Measurements from ENCODE around the gene GSC2. TPM values are rescaled to one million over a fixed set of nuclear protein-coding genes. Genes with fewer than 3 reads are reported as not detected.

The GSC2 gene
- total and polyA plus RNA-seq, 9 donors: not detected

- H3K36me3 ChIP-seq (ENCODE audit: control insufficient read depth, insufficient read depth, low read length): peaks cover 72% of the 10 kb centered on the region
- WGBS (ENCODE audit: insufficient coverage): 82% methylated on average over 4 of the region's 5 CpGs
- DNase-seq: no peak
- H3K4me3 ChIP-seq (ENCODE audit: low read length): no peak overlapping the region
- H3K27me3 ChIP-seq (ENCODE audit: control insufficient read depth, insufficient read depth, low read length): no peaks in the 10 kb centered on the region
- H3K9me3 ChIP-seq (replicated peaks; ENCODE audit: control insufficient read depth, low read depth, low read length): no peaks in the 10 kb centered on the region
- H3K4me1 ChIP-seq (ENCODE audit: control insufficient read depth, insufficient read depth, low read length): peaks cover 11% of the 10 kb centered on the region
- H3K27ac ChIP-seq (ENCODE audit: low read length): no peak overlapping the region
Measured at GRCh38 chr22:19139974-19140373, 10.1 kb downstream of the GSC2 start.

- peaks cover 82% of the 10 kb centered on the region for H3K36me3 ChIP-seq (ENCODE audit: control insufficient read depth, insufficient read depth, low read length)
- 88% methylated on average over 9 of the region's 9 CpGs for WGBS (ENCODE audit: insufficient coverage)
- H3K27ac ChIP-seq (ENCODE audit: low read length): no peak overlapping the region
Measured at GRCh38 chr22:19139001-19139356, 11.1 kb downstream of the GSC2 start.

GRCh38 chr22:19138217-19139000 is 11.7 kb downstream of the GSC2 start:
- no peak overlapping the region for H3K27ac ChIP-seq (ENCODE audit: low read length)

More at GRCh38 chr22:19139001-19139356, 11.1 kb downstream of the GSC2 start:
- Histone ChIP-seq H3K27me3 (ENCODE audit: control insufficient read depth, insufficient read depth, low read length) (no peaks in the 10 kb centered on the region), H3K9me3 (replicated peaks; ENCODE audit: control insufficient read depth, low read depth, low read length) (no peaks in the 10 kb centered on the region), H3K4me3 (ENCODE audit: low read length) (no peak overlapping the region), H3K4me1 (ENCODE audit: control insufficient read depth, insufficient read depth, low read length) (peaks cover 9% of the 10 kb centered on the region)
- DNase-seq: no peak

GRCh38 chr22:19137384-19138216 is 12.5 kb downstream of the GSC2 start:
- H3K27ac ChIP-seq (ENCODE audit: low read length): no peak overlapping the region
- no peaks in the 10 kb centered on the region for H3K27me3 ChIP-seq (ENCODE audit: control insufficient read depth, insufficient read depth, low read length)
- 91% methylated on average over 11 of the region's 11 CpGs for WGBS (ENCODE audit: insufficient coverage)

More at GRCh38 chr22:19138217-19139000, 11.7 kb downstream of the GSC2 start:
- Histone ChIP-seq H3K27me3 (ENCODE audit: control insufficient read depth, insufficient read depth, low read length) (no peaks in the 10 kb centered on the region), H3K9me3 (replicated peaks; ENCODE audit: control insufficient read depth, low read depth, low read length) (no peaks in the 10 kb centered on the region), H3K36me3 (ENCODE audit: control insufficient read depth, insufficient read depth, low read length) (peaks cover 87% of the 10 kb centered on the region), H3K4me3 (ENCODE audit: low read length) (no peak overlapping the region), H3K4me1 (ENCODE audit: control insufficient read depth, insufficient read depth, low read length) (peaks cover 3% of the 10 kb centered on the region)
- no peak for DNase-seq
- 80% methylated on average over 8 of the region's 15 CpGs for whole genome bisulfite sequencing (ENCODE audit: insufficient coverage)

GRCh38 chr22:19136915-19137314 is 13.2 kb downstream of the GSC2 start:
- Histone ChIP-seq H3K4me3 (ENCODE audit: low read length) (no peak overlapping the region), H3K27ac (ENCODE audit: low read length) (no peak overlapping the region), H3K36me3 (ENCODE audit: control insufficient read depth, insufficient read depth, low read length) (peaks cover 85% of the 10 kb centered on the region), H3K4me1 (ENCODE audit: control insufficient read depth, insufficient read depth, low read length) (no peaks in the 10 kb centered on the region), H3K27me3 (ENCODE audit: control insufficient read depth, insufficient read depth, low read length) (no peaks in the 10 kb centered on the region), H3K9me3 (replicated peaks; ENCODE audit: control insufficient read depth, low read depth, low read length) (no peaks in the 10 kb centered on the region)
- 97% methylated on average over 10 of the region's 10 CpGs for WGBS (ENCODE audit: insufficient coverage)
- DNase-seq: no peak

More at GRCh38 chr22:19137384-19138216, 12.5 kb downstream of the GSC2 start:
- Histone ChIP-seq H3K36me3 (ENCODE audit: control insufficient read depth, insufficient read depth, low read length) (peaks cover 92% of the 10 kb centered on the region), H3K9me3 (replicated peaks; ENCODE audit: control insufficient read depth, low read depth, low read length) (no peaks in the 10 kb centered on the region), H3K4me3 (ENCODE audit: low read length) (no peak overlapping the region), H3K4me1 (ENCODE audit: control insufficient read depth, insufficient read depth, low read length) (no peaks in the 10 kb centered on the region)
- DNase-seq: no peak

GRCh38 chr22:19134874-19135273 is 15.2 kb downstream of the GSC2 start:
- no peak overlapping the region for H3K27ac ChIP-seq (ENCODE audit: low read length)
- H3K36me3 ChIP-seq (ENCODE audit: control insufficient read depth, insufficient read depth, low read length): peaks cover 65% of the 10 kb centered on the region
- WGBS (ENCODE audit: insufficient coverage): 90% methylated on average over 13 of the region's 18 CpGs
- no peaks in the 10 kb centered on the region for H3K4me1 ChIP-seq (ENCODE audit: control insufficient read depth, insufficient read depth, low read length)
- H3K9me3 ChIP-seq (replicated peaks; ENCODE audit: control insufficient read depth, low read depth, low read length): no peaks in the 10 kb centered on the region
- H3K4me3 ChIP-seq (ENCODE audit: low read length): no peak overlapping the region
- H3K27me3 ChIP-seq (ENCODE audit: control insufficient read depth, insufficient read depth, low read length): no peaks in the 10 kb centered on the region
- DNase-seq: no peak

GRCh38 chr22:19134176-19134831 is 15.8 kb downstream of the GSC2 start:
- H3K27me3 ChIP-seq (ENCODE audit: control insufficient read depth, insufficient read depth, low read length): no peaks in the 10 kb centered on the region
- 92% methylated on average over 20 of the region's 21 CpGs for WGBS (ENCODE audit: insufficient coverage)
- no peak for DNase-seq
- no peak overlapping the region for H3K27ac ChIP-seq (ENCODE audit: low read length)
- H3K36me3 ChIP-seq (ENCODE audit: control insufficient read depth, insufficient read depth, low read length): peaks cover 59% of the 10 kb centered on the region
- H3K4me3 ChIP-seq (ENCODE audit: low read length): no peak overlapping the region
- no peaks in the 10 kb centered on the region for H3K4me1 ChIP-seq (ENCODE audit: control insufficient read depth, insufficient read depth, low read length)
- H3K9me3 ChIP-seq (replicated peaks; ENCODE audit: control insufficient read depth, low read depth, low read length): no peaks in the 10 kb centered on the region

- H3K9me3 ChIP-seq (replicated peaks; ENCODE audit: control insufficient read depth, low read depth, low read length): no peaks in the 10 kb centered on the region
- H3K4me3 ChIP-seq (ENCODE audit: low read length): no peak overlapping the region
- H3K4me1 ChIP-seq (ENCODE audit: control insufficient read depth, insufficient read depth, low read length): no peaks in the 10 kb centered on the region
- H3K27me3 ChIP-seq (ENCODE audit: control insufficient read depth, insufficient read depth, low read length): no peaks in the 10 kb centered on the region
- H3K36me3 ChIP-seq (ENCODE audit: control insufficient read depth, insufficient read depth, low read length): peaks cover 52% of the 10 kb centered on the region
- DNase-seq: no peak
- WGBS (ENCODE audit: insufficient coverage): 97% methylated on average over 12 of the region's 13 CpGs
- H3K27ac ChIP-seq (ENCODE audit: low read length): no peak overlapping the region
Measured at GRCh38 chr22:19133561-19133960, 16.5 kb downstream of the GSC2 start.

GRCh38 chr22:19132693-19133400 is 17.2 kb downstream of the GSC2 start:
- Histone ChIP-seq H3K27ac (ENCODE audit: low read length) (no peak overlapping the region), H3K4me1 (ENCODE audit: control insufficient read depth, insufficient read depth, low read length) (no peaks in the 10 kb centered on the region), H3K9me3 (replicated peaks; ENCODE audit: control insufficient read depth, low read depth, low read length) (no peaks in the 10 kb centered on the region), H3K4me3 (ENCODE audit: low read length) (no peak overlapping the region), H3K36me3 (ENCODE audit: control insufficient read depth, insufficient read depth, low read length) (peaks cover 45% of the 10 kb centered on the region), H3K27me3 (ENCODE audit: control insufficient read depth, insufficient read depth, low read length) (no peaks in the 10 kb centered on the region)
- no peak for DNase-seq
- WGBS (ENCODE audit: insufficient coverage): 84% methylated on average over 5 of the region's 9 CpGs
